OCI-LY1 (cell line): ENCODE measurements around the gene MED13L.

Experiments used
- CTCF ChIP-seq: fragments of 200-600 bp; sonication (generic), shearing (Covaris generic); IDR thresholded peaks from 2 replicates; pipeline ENCODE4 v1.5.1; 2017; ENCODE audit warnings: mild to moderate bottlenecking, antibody characterized with exemption, low read length, moderate library complexity, mixed read lengths
- EZH2 ChIP-seq: fragments of 200-600 bp; sonication (generic), shearing (Covaris generic); IDR thresholded peaks from 2 replicates; pipeline ENCODE4 v1.8.0; 2017; ENCODE audit warnings: borderline replicate concordance, mixed run types, mild to moderate bottlenecking, antibody characterized with exemption, low read length, moderate library complexity, mixed read lengths

GRCh38 chr12:116179384-116179783 lies 98.1 kb downstream of the MED13L start:
- TF ChIP-seq CTCF (no peak), EZH2 (no peak)
